K562 (cell line): Measurements from ENCODE around the gene NRM. TPM values are rescaled to one million over a fixed set of nuclear protein-coding genes. Genes with fewer than 3 reads are reported as not detected.

Experiments used
- ATF7 ChIP-seq: fragments of 450-650 bp; IDR thresholded peaks from 2 replicates; pipeline ENCODE4 v1.7.1; 2014; ENCODE audit warnings: mild to moderate bottlenecking, moderate library complexity
- BDP1 ChIP-seq: IDR thresholded peaks from 3 replicates; pipeline ENCODE4 v1.6.1; 2011; ENCODE audit not compliant: insufficient read length, insufficient read depth
- ELF4 ChIP-seq: fragments of 450-650 bp; formaldehyde crosslinking; IDR thresholded peaks from 2 replicates; pipeline ENCODE4 v1.4.0; 2022; ENCODE audit warnings: missing genetic modification characterization
- GATAD2B ChIP-seq: fragments of 450-650 bp; IDR thresholded peaks from 2 replicates; pipeline ENCODE4 v1.6.1; 2017; ENCODE audit warnings: mild to moderate bottlenecking, borderline replicate concordance
- ILK ChIP-seq: fragments of 450-650 bp; IDR thresholded peaks from 2 replicates; pipeline ENCODE4 v1.6.1; 2016; ENCODE audit warnings: missing genetic modification characterization, low read depth, mild to moderate bottlenecking, missing compliant biosample characterization, moderate library complexity, borderline replicate concordance
- MAZ ChIP-seq, 2 experiments: fragments of 450-650 bp in 1 of 2; sonication (generic) in 1 of 2; formaldehyde crosslinking; IDR thresholded peaks in 1 of 2; conservative IDR thresholded peaks in 1 of 2; 2 replicates each; pipeline versions ENCODE4 v1.4.0 to v1.5.0; 2020; ENCODE audit warnings: mild to moderate bottlenecking in 1 of 2, missing genetic modification reagents in 1 of 2
- NCOA4 ChIP-seq: fragments of 450-650 bp; IDR thresholded peaks from 2 replicates; pipeline ENCODE4 v1.6.1; 2018; ENCODE audit warnings: mild to moderate bottlenecking; ENCODE audit not compliant: partially characterized antibody
- NFRKB ChIP-seq: fragments of 450-650 bp; IDR thresholded peaks from 2 replicates; pipeline ENCODE4 v1.6.1; 2016; ENCODE audit warnings: low read depth
- PCBP1 ChIP-seq: fragments of 200-400 bp; formaldehyde crosslinking; IDR thresholded peaks from 2 replicates; pipeline ENCODE4 v1.6.1; 2018; ENCODE audit warnings: mild to moderate bottlenecking, low read depth, low read length; ENCODE audit not compliant: poor library complexity, severe bottlenecking
- PHB ChIP-seq: fragments of 250-450 bp; sonication (Bioruptor Pico); IDR thresholded peaks from 2 replicates; pipeline ENCODE4 v1.5.0; 2021
- PHF8 ChIP-seq: fragments of 200-600 bp; sonication (generic); IDR thresholded peaks from 2 replicates; pipeline ENCODE4 v1.6.1; 2012; ENCODE audit warnings: mixed run types, mild to moderate bottlenecking, inconsistent platforms, low read length, moderate library complexity, borderline replicate concordance
- POLR2A ChIP-seq: fragments of 450-650 bp; conservative IDR thresholded peaks from 2 replicates; pipeline ENCODE4 v1.6.1; 2016
- SAFB ChIP-seq: fragments of 200-400 bp; formaldehyde crosslinking; IDR thresholded peaks from 2 replicates; pipeline ENCODE4 v1.6.1; 2017; ENCODE audit warnings: low read depth, low read length, borderline replicate concordance
- SMC3 ChIP-seq: conservative IDR thresholded peaks from 2 replicates; pipeline ENCODE4 v1.6.1; 2011; ENCODE audit warnings: low read depth, low read length, improper control_type of control experiment; ENCODE audit not compliant: insufficient read depth
- ZKSCAN1 ChIP-seq: fragments of 150-350 bp; IDR thresholded peaks from 2 replicates; pipeline ENCODE4 v1.6.1; 2016; ENCODE audit warnings: low read depth, low read length
- ZNF143 ChIP-seq: sonication (generic); formaldehyde crosslinking; IDR thresholded peaks from 2 replicates; pipeline ENCODE4 v1.9.0; 2022; ENCODE audit warnings: mild to moderate bottlenecking, missing genetic modification reagents
- ZNF77 ChIP-seq: fragments of 250-450 bp; sonication (Bioruptor Pico); IDR thresholded peaks from 2 replicates; pipeline ENCODE4 v1.5.0; 2020
- polyA plus RNA-seq, 8 experiments: library from polyadenylated mRNA; depleted of rRNA in 4 of 8; stranded (reverse) in 5 of 8; unstranded in 3 of 8; fragments of >200 nt; fragmentation: Nextera tagmentation in 2 of 8; fragmentation: Illumina TruSeq in 1 of 8; extraction: Ambion mirVana in 2 of 8; extraction: Trizol in 1 of 8; gene quantifications; 2 replicates each; pipeline versions ENCODE4 v1.2.1 to v1.2.3, GENCODE V29; 2011 to 2014; ENCODE audit warnings: inconsistent platforms in 1 of 8, missing spikeins in 1 of 8
- total RNA-seq, 7 experiments: library from RNA; depleted of rRNA in 6 of 7; stranded (reverse); fragments of >200 nt in 6 of 7; fragmentation: Illumina TruSeq in 2 of 7; extraction: Trizol in 2 of 7; gene quantifications; 2 replicates each; pipeline versions ENCODE4 v1.2.1 to v1.2.3, GENCODE V29; 2011 to 2021; ENCODE audit warnings: low replicate concordance in 1 of 7
- TF ChIP-seq, protein P1 (sequence below), 2 experiments: fragments of 450-650 bp; IDR thresholded peaks; 2 replicates each; pipeline ENCODE4 v1.6.1; 2018; ENCODE audit warnings: mild to moderate bottlenecking in 2 of 2, low read depth in 1 of 2; ENCODE audit not compliant: partially characterized antibody in 2 of 2
- TF ChIP-seq, protein P2 (sequence below), 2 experiments: IDR thresholded peaks; 2 replicates each; pipeline ENCODE4 v1.6.1; 2012; ENCODE audit warnings: improper control_type of control experiment in 2 of 2, low read depth in 2 of 2, low read length in 2 of 2, borderline replicate concordance in 1 of 2
- TF ChIP-seq, protein P3 (sequence below): fragments of 450-650 bp; IDR thresholded peaks from 2 replicates; pipeline ENCODE4 v1.6.1; 2018; ENCODE audit warnings: mild to moderate bottlenecking, low read depth; ENCODE audit not compliant: partially characterized antibody

Gene NRM
- total and polyA plus RNA-seq, 9 of the 15 experiments (the other 6 are each of a cell fraction or from before 2014, with no cell fraction given) = 9.7 to 58.2 (median 18.1) TPM

DNA sequence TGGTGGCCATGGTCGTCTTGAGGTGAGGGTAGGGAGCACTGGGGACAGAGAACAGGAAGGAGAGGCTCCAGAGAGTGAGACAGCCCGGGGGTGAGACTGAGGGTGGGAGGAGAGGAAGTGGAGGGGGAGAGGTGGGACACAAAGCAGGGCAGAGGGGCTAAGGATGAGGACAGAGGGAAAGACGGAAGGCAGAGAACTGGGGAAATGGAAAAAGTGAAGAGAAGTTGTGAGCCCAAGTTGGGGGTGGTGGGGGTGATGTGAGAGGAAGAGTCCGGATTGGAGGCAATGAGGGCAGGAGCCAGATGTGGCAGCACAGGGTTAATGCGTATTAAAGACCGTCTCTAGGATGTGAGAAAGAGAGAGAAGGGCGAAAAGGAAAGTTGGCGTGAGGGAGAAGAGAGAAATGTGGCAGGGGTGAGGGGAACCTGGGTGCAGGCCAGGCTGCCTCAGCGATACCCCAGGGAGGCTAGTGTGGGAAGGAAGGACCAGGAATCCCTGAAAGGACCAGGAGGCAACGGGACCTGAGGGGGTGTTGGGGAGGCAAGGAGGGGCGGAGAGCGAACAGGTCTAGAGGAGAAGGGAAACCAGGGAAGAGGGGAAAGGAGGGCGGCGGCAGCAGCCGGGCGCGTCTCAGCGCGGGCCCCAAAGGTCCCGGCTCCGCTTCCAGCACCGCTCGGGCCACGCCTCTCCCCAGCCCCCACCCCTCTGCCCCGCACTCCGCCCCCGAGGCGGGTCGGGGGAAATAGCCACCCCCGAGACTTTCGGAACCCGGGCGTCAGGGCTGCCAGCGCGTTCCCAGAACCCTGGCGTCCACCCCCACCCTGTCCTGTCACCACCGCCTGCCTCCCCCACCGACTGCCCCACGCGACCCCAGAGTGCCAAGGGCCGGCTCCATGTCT lies 4.5 kb downstream of the NRM start, which contains the start of gene PPP1R18 (continued):
- TF ChIP-seq, protein P1, sequence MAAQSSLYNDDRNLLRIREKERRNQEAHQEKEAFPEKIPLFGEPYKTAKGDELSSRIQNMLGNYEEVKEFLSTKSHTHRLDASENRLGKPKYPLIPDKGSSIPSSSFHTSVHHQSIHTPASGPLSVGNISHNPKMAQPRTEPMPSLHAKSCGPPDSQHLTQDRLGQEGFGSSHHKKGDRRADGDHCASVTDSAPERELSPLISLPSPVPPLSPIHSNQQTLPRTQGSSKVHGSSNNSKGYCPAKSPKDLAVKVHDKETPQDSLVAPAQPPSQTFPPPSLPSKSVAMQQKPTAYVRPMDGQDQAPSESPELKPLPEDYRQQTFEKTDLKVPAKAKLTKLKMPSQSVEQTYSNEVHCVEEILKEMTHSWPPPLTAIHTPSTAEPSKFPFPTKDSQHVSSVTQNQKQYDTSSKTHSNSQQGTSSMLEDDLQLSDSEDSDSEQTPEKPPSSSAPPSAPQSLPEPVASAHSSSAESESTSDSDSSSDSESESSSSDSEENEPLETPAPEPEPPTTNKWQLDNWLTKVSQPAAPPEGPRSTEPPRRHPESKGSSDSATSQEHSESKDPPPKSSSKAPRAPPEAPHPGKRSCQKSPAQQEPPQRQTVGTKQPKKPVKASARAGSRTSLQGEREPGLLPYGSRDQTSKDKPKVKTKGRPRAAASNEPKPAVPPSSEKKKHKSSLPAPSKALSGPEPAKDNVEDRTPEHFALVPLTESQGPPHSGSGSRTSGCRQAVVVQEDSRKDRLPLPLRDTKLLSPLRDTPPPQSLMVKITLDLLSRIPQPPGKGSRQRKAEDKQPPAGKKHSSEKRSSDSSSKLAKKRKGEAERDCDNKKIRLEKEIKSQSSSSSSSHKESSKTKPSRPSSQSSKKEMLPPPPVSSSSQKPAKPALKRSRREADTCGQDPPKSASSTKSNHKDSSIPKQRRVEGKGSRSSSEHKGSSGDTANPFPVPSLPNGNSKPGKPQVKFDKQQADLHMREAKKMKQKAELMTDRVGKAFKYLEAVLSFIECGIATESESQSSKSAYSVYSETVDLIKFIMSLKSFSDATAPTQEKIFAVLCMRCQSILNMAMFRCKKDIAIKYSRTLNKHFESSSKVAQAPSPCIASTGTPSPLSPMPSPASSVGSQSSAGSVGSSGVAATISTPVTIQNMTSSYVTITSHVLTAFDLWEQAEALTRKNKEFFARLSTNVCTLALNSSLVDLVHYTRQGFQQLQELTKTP (IDR thresholded peaks at IDR 0.05; ENCODE audit: low read depth in 1 of 2, partially characterized antibody in 2 of 2) = peak in 1 of 2 experiments; percentile 73
- no peak for TF ChIP-seq ZNF77 (CRISPR knock-in tag)
- no peak for TF ChIP-seq ZKSCAN1
- TF ChIP-seq, protein P2, sequence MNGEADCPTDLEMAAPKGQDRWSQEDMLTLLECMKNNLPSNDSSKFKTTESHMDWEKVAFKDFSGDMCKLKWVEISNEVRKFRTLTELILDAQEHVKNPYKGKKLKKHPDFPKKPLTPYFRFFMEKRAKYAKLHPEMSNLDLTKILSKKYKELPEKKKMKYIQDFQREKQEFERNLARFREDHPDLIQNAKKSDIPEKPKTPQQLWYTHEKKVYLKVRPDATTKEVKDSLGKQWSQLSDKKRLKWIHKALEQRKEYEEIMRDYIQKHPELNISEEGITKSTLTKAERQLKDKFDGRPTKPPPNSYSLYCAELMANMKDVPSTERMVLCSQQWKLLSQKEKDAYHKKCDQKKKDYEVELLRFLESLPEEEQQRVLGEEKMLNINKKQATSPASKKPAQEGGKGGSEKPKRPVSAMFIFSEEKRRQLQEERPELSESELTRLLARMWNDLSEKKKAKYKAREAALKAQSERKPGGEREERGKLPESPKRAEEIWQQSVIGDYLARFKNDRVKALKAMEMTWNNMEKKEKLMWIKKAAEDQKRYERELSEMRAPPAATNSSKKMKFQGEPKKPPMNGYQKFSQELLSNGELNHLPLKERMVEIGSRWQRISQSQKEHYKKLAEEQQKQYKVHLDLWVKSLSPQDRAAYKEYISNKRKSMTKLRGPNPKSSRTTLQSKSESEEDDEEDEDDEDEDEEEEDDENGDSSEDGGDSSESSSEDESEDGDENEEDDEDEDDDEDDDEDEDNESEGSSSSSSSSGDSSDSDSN (IDR thresholded peaks at IDR 0.05; ENCODE audit: borderline replicate concordance in 1 of 2, low read depth in 2 of 2, low read length in 2 of 2) = peak; percentile 21 to 71; a peak in 2 of 4 replicates
- peak; percentile 81 for TF ChIP-seq NCOA4
- TF ChIP-seq SAFB = peak; percentile 46; the same call in 1 of the 2 replicates
- no peak for TF ChIP-seq ILK
- no peak for TF ChIP-seq ATF7
- peak; percentile 53 for TF ChIP-seq ELF4
- peak; percentile 54; the same call in 1 of the 2 replicates for TF ChIP-seq PHB (CRISPR knock-in tag)
- TF ChIP-seq SMC3 = no peak
- TF ChIP-seq, protein P3, sequence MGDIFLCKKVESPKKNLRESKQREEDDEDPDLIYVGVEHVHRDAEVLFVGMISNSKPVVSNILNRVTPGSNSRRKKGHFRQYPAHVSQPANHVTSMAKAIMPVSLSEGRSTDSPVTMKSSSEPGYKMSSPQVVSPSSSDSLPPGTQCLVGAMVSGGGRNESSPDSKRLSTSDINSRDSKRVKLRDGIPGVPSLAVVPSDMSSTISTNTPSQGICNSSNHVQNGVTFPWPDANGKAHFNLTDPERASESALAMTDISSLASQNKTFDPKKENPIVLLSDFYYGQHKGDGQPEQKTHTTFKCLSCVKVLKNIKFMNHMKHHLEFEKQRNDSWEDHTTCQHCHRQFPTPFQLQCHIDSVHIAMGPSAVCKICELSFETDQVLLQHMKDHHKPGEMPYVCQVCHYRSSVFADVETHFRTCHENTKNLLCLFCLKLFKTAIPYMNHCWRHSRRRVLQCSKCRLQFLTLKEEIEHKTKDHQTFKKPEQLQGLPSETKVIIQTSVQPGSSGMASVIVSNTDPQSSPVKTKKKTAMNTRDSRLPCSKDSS = peak; percentile 63
- peak; percentile 64 for TF ChIP-seq POLR2A
- no peak for TF ChIP-seq ZNF143
- TF ChIP-seq MAZ (CRISPR knock-in tag; conservative IDR thresholded peaks at IDR 0.05 in 1 of 2, IDR thresholded peaks at IDR 0.05 in 1 of 2) = peak in 1 of 2 experiments; percentile 61; a peak in 2 of 4 replicates
- TF ChIP-seq PHF8 = peak; percentile 43; the same call in 1 of the 2 replicates
- TF ChIP-seq PCBP1 = no peak
- TF ChIP-seq NFRKB = peak; percentile 46; the same call in 1 of the 2 replicates
- no peak for TF ChIP-seq BDP1
- no peak for TF ChIP-seq GATAD2B
